Activated CD8-positive, alpha-beta memory T cell treated with anti-CD3 and anti-CD28 coated beads, Interleukin-2, amount 50 U/mL, for 1 hour (primary cell): ENCODE data around the gene DACH2.
"Not testable (repeated sequence)": the region's sequence is repeated elsewhere in the genome, so short reads cannot be mapped to it uniquely, and the experiment has no call there.

Experiments
- DNase-seq: peaks from one replicate; pipeline ENCODE4 v3.0.0-alpha.2; 2020; ENCODE audit errors: extremely low read depth

Gene DACH2

GRCh38 chrX:86148024-86148511, at the start of gene DACH2:
DACH2 (plus strand) TSS chrX:86148451.
- DNase-seq, result no peak

- no peak for DNase-seq
Observed at GRCh38 chrX:86102341-86102740, 45.9 kb upstream of the DACH2 start.

GRCh38 chrX:86103061-86103460, 45.2 kb upstream of the DACH2 start:
- DNase-seq, result no peak

- no peak for DNase-seq
Observed at GRCh38 chrX:86104526-86104925, 43.7 kb upstream of the DACH2 start.

- no peak for DNase-seq
Observed at GRCh38 chrX:86121916-86122315, 26.3 kb upstream of the DACH2 start.

GRCh38 chrX:86133761-86134160, 14.5 kb upstream of the DACH2 start:
- DNase-seq, result no peak

GRCh38 chrX:86137071-86137470, 11.2 kb upstream of the DACH2 start:
- DNase-seq, result no peak

- DNase-seq, result no peak
Observed at GRCh38 chrX:86141786-86142185, 6.5 kb upstream of the DACH2 start.

- no peak for DNase-seq
Observed at GRCh38 chrX:86146102-86146501, 2.1 kb upstream of the DACH2 start.

GRCh38 chrX:86148594-86148993, 343 bp downstream of the DACH2 start:
- no peak for DNase-seq

- no peak for DNase-seq
Observed at GRCh38 chrX:86149119-86149518, 868 bp downstream of the DACH2 start.

- no peak for DNase-seq
Observed at GRCh38 chrX:86154553-86154952, 6.3 kb downstream of the DACH2 start.

- no peak for DNase-seq
Observed at GRCh38 chrX:86171366-86171765, 23.1 kb downstream of the DACH2 start.

- DNase-seq, result no peak
Observed at GRCh38 chrX:86178906-86179305, 30.7 kb downstream of the DACH2 start.

- DNase-seq, result not testable (repeated sequence)
Observed at GRCh38 chrX:86181325-86181724, 33.1 kb downstream of the DACH2 start.

GRCh38 chrX:86192827-86193226, 44.6 kb downstream of the DACH2 start:
- DNase-seq, result no peak

GRCh38 chrX:86194758-86195157, 46.5 kb downstream of the DACH2 start:
- no peak for DNase-seq

GRCh38 chrX:86195343-86195742, 47.1 kb downstream of the DACH2 start:
- DNase-seq, result no peak

GRCh38 chrX:86197815-86198214, 49.6 kb downstream of the DACH2 start:
- DNase-seq, result no peak

- DNase-seq, result no peak
Observed at GRCh38 chrX:86210772-86211171, 62.5 kb downstream of the DACH2 start.

GRCh38 chrX:86215260-86215659, 67.0 kb downstream of the DACH2 start:
- DNase-seq, result no peak

GRCh38 chrX:86237482-86237881, 89.2 kb downstream of the DACH2 start:
- DNase-seq, result no peak

- DNase-seq, result no peak
Observed at GRCh38 chrX:86241547-86241946, 93.3 kb downstream of the DACH2 start.

GRCh38 chrX:86263526-86263925, 115.3 kb downstream of the DACH2 start:
- no peak for DNase-seq

GRCh38 chrX:86295293-86295692, 147.0 kb downstream of the DACH2 start:
- no peak for DNase-seq
